GM12801 (cell line): ENCODE data around the gene NPHP4.

Experiments used
- CTCF ChIP-seq: IDR thresholded peaks from one replicate; pipeline ENCODE4 v1.5.1; 2011; ENCODE audit warnings: control low read depth; ENCODE audit not compliant: insufficient read length; ENCODE audit errors: extremely low read depth

The NPHP4 gene

GRCh38 chr1:5830771-5831599, 161.2 kb downstream of the NPHP4 start:
- TF ChIP-seq CTCF: no peak

- no peak for TF ChIP-seq CTCF
Measured at GRCh38 chr1:5829414-5829813, 162.8 kb downstream of the NPHP4 start.

- no peak for TF ChIP-seq CTCF
Measured at GRCh38 chr1:5828308-5828935, 163.8 kb downstream of the NPHP4 start.

- no peak for TF ChIP-seq CTCF
Measured at GRCh38 chr1:5827516-5827915, 164.7 kb downstream of the NPHP4 start.

- TF ChIP-seq CTCF: no peak
Measured at GRCh38 chr1:5826601-5827000, 165.6 kb downstream of the NPHP4 start.

- no peak for TF ChIP-seq CTCF
Measured at GRCh38 chr1:5822726-5823125, 169.5 kb downstream of the NPHP4 start.

- TF ChIP-seq CTCF: no peak
Measured at GRCh38 chr1:5822266-5822665, 170.0 kb downstream of the NPHP4 start.
